Neural cell (in vitro differentiated cells): ENCODE results near the gene MAPK14.

ENCODE experiments used
- CTCF ChIP-seq: fragments of 450-650 bp; IDR thresholded peaks from 2 replicates; pipeline ENCODE4 v1.5.1; 2014; ENCODE audit warnings: antibody characterized with exemption, mild to moderate bottlenecking, moderate library complexity; ENCODE audit not compliant: poor library complexity, severe bottlenecking
- EP300 ChIP-seq: fragments of 450-650 bp; conservative IDR thresholded peaks from 2 replicates; pipeline ENCODE4 v1.6.1; 2014; ENCODE audit warnings: antibody characterized with exemption, mild to moderate bottlenecking, moderate library complexity; ENCODE audit not compliant: poor library complexity, severe bottlenecking
- EZH2 ChIP-seq: fragments of 200-600, 300-800 bp; shearing (Covaris generic), sonication (generic); IDR thresholded peaks from 2 replicates; pipeline ENCODE4 v1.6.1; 2014; ENCODE audit warnings: antibody characterized with exemption, low read length, borderline replicate concordance, mild to moderate bottlenecking; ENCODE audit not compliant: insufficient read depth, poor library complexity, severe bottlenecking
- MXI1 ChIP-seq: fragments of 450-650 bp; conservative IDR thresholded peaks from 2 replicates; pipeline ENCODE4 v1.6.1; 2014; ENCODE audit warnings: antibody characterized with exemption, mild to moderate bottlenecking; ENCODE audit not compliant: poor library complexity, severe bottlenecking
- POLR2AphosphoS5 ChIP-seq: IDR thresholded peaks from 2 replicates; pipeline ENCODE4 v1.6.1; 2012
- RAD21 ChIP-seq: fragments of 450-650 bp; conservative IDR thresholded peaks from 2 replicates; pipeline ENCODE4 v1.6.1; 2014; ENCODE audit warnings: antibody characterized with exemption, mild to moderate bottlenecking, moderate library complexity
- SMC3 ChIP-seq: fragments of 450-650 bp; conservative IDR thresholded peaks from 2 replicates; pipeline ENCODE4 v1.6.1; 2014; ENCODE audit warnings: antibody characterized with exemption, mild to moderate bottlenecking, moderate library complexity; ENCODE audit not compliant: poor library complexity
- TAF1 ChIP-seq: IDR thresholded peaks from 2 replicates; pipeline ENCODE4 v1.6.1; 2012; ENCODE audit warnings: low read depth
- TF ChIP-seq, protein P1 (sequence below): IDR thresholded peaks from 2 replicates; pipeline ENCODE4 v1.6.1; 2012; ENCODE audit warnings: borderline replicate concordance

DNA sequence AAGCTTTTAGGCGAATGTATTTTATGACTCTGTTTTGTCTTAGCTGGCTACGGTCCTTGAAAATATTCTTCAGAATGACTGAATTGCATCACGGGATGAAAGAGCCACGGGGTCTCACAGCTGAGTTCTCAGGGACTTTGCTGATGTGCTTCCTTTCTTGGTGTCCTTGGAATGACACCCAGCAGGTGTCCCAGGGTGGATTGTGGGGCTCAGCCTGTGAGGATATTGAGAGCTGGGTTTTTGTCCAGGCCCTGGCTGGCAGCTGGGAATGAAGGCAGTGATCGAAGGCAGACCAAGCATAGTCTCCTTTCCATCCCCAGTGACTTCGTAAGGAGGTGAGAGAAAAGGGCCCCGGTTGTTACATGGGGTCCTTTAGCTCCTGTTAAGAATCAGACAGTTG, 83.9 kb downstream of the MAPK14 start:
- no peak for TF ChIP-seq CTCF
- TF ChIP-seq EZH2: no peak
- no peak for TF ChIP-seq POLR2AphosphoS5
- TF ChIP-seq RAD21: no peak
- TF ChIP-seq, protein P1, sequence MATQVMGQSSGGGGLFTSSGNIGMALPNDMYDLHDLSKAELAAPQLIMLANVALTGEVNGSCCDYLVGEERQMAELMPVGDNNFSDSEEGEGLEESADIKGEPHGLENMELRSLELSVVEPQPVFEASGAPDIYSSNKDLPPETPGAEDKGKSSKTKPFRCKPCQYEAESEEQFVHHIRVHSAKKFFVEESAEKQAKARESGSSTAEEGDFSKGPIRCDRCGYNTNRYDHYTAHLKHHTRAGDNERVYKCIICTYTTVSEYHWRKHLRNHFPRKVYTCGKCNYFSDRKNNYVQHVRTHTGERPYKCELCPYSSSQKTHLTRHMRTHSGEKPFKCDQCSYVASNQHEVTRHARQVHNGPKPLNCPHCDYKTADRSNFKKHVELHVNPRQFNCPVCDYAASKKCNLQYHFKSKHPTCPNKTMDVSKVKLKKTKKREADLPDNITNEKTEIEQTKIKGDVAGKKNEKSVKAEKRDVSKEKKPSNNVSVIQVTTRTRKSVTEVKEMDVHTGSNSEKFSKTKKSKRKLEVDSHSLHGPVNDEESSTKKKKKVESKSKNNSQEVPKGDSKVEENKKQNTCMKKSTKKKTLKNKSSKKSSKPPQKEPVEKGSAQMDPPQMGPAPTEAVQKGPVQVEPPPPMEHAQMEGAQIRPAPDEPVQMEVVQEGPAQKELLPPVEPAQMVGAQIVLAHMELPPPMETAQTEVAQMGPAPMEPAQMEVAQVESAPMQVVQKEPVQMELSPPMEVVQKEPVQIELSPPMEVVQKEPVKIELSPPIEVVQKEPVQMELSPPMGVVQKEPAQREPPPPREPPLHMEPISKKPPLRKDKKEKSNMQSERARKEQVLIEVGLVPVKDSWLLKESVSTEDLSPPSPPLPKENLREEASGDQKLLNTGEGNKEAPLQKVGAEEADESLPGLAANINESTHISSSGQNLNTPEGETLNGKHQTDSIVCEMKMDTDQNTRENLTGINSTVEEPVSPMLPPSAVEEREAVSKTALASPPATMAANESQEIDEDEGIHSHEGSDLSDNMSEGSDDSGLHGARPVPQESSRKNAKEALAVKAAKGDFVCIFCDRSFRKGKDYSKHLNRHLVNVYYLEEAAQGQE: no peak
- no peak for TF ChIP-seq TAF1
- no peak for TF ChIP-seq MXI1
- TF ChIP-seq EP300: no peak
- no peak for TF ChIP-seq SMC3
